Measurements from ENCODE around the gene PCDH9. TPM values are rescaled to one million over a fixed set of nuclear protein-coding genes. Genes with fewer than 3 reads are reported as not detected.

The PCDH9 gene
- total RNA-seq, 1 donor from 2014 or later: 1.9 TPM

DNA sequence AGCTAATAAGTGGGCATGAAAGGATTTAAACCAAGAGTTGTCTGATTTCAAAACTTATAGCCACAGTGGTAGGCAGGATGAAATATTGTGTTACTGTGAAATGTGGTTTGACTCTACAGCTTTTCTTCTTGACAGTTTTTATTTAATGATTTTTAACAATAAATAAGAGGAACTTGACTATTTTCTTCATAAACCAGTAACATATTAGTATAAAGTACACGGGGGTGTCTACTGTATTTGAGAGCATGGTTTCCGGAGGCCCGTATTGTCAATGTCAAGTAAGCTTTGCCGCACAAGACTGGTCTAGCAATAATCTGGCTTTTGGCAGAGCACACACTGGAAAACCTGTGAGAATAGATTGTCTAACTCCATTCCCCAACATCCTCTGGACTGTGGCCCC is 894.5 kb downstream of the PCDH9 start:
- Mint-ChIP-seq H3K9me3 (ENCODE audit: unreplicated experiment) (no peaks in the 10 kb centered on the region), H3K4me1 (ENCODE audit: unreplicated experiment) (no peaks in the 10 kb centered on the region), H3K27ac (ENCODE audit: unreplicated experiment) (no peak overlapping the region), H3K36me3 (ENCODE audit: low read depth, unreplicated experiment) (no peaks in the 10 kb centered on the region), H3K27me3 (ENCODE audit: unreplicated experiment) (peaks cover 3% of the 10 kb centered on the region), H3K4me3 (ENCODE audit: unreplicated experiment) (no peak overlapping the region)
- TF ChIP-seq, protein P1, sequence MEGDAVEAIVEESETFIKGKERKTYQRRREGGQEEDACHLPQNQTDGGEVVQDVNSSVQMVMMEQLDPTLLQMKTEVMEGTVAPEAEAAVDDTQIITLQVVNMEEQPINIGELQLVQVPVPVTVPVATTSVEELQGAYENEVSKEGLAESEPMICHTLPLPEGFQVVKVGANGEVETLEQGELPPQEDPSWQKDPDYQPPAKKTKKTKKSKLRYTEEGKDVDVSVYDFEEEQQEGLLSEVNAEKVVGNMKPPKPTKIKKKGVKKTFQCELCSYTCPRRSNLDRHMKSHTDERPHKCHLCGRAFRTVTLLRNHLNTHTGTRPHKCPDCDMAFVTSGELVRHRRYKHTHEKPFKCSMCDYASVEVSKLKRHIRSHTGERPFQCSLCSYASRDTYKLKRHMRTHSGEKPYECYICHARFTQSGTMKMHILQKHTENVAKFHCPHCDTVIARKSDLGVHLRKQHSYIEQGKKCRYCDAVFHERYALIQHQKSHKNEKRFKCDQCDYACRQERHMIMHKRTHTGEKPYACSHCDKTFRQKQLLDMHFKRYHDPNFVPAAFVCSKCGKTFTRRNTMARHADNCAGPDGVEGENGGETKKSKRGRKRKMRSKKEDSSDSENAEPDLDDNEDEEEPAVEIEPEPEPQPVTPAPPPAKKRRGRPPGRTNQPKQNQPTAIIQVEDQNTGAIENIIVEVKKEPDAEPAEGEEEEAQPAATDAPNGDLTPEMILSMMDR (IDR thresholded peaks at IDR 0.05; ENCODE audit: unreplicated experiment): no peak
- DNase-seq (ENCODE audit: low spot score): no peak

DNA sequence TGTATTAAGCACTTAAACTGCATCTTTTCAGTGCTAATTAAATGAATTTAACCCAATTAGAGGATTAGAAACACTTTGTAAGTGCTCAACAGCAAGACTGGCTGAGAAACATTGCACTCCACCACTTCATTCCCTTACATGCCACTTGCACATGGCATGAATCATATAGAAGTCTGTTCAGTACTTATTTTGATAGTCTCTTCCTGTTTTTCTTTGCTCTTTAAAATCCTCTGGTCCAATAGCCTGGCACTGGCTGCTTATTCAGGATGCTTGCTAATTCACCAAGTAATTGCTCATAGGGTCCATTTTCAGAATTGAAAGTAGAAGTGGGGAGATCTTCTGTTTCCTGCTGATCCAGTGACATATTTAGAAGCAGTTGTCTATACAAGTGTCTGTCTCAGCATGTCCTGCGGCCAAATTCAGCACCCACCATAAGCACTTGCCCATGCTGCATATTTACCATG is 900.1 kb downstream of the PCDH9 start:
- H3K4me3 Mint-ChIP-seq (ENCODE audit: unreplicated experiment): no peak overlapping the region
- TF ChIP-seq, protein P1 (IDR thresholded peaks at IDR 0.05; ENCODE audit: unreplicated experiment): no peak

DNA sequence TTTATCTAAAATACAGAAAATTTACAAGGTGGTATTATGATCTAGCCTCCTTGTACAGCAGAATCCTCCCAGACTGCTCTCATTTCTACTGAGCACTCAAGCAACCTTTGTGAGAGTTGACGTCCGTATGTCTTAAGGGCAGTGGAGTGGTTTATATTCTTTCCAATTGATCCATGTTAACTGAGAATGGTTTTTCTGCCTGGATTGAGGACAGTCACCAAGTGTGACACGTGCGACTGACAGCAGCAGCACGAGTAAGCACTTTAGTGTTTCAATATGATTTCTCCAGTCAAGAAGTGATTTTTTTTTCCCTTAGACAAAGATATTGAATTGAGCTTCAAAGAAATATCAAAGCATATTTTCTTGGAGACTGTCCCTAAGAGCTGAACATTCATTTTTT is 901.7 kb downstream of the PCDH9 start:
- Mint-ChIP-seq H3K4me1 (ENCODE audit: unreplicated experiment) (no peaks in the 10 kb centered on the region), H3K9me3 (ENCODE audit: unreplicated experiment) (no peaks in the 10 kb centered on the region), H3K27ac (ENCODE audit: unreplicated experiment) (no peak overlapping the region), H3K4me3 (ENCODE audit: unreplicated experiment) (no peak overlapping the region), H3K27me3 (ENCODE audit: unreplicated experiment) (peaks cover 3% of the 10 kb centered on the region), H3K36me3 (ENCODE audit: low read depth, unreplicated experiment) (no peaks in the 10 kb centered on the region)
- no peak for DNase-seq (ENCODE audit: low spot score)
- TF ChIP-seq, protein P1 (IDR thresholded peaks at IDR 0.05; ENCODE audit: unreplicated experiment): no peak

More for the DNA sequence above, 900.1 kb downstream of the PCDH9 start:
- H3K9me3 Mint-ChIP-seq (ENCODE audit: unreplicated experiment): no peaks in the 10 kb centered on the region
- H3K27ac Mint-ChIP-seq (ENCODE audit: unreplicated experiment): no peak overlapping the region
- no peaks in the 10 kb centered on the region for H3K4me1 Mint-ChIP-seq (ENCODE audit: unreplicated experiment)
- H3K36me3 Mint-ChIP-seq (ENCODE audit: low read depth, unreplicated experiment): no peaks in the 10 kb centered on the region
- no peak for DNase-seq (ENCODE audit: low spot score)
- H3K27me3 Mint-ChIP-seq (ENCODE audit: unreplicated experiment): peaks cover 3% of the 10 kb centered on the region

DNA sequence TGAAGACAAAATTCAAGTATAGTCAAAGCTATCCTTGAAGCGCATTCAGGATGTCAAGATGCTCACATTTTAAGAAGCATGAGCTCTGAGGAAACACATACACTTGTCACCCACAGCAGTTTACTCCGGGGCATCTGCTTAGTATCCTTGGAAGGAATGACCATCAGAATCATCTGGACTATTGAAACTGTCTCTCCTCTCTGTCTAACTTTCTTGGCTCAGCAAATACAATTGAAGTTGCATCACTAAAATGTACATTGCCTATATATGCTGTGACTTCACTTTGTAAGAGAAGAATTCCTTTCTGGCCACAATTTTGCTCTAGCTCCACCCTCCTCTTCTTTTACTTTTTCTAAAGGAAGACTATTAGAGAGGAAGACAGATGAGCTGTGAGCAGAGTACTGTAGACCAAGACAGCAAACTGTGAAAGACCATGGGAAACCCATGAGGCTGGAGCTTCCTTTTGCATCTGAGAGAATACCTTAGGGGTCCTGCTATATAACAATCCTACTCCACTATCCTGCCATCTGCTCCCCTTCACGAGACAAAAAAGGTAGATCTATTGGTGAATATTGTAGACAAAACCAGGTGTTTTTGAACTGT is 906.3 kb downstream of the PCDH9 start:
- H3K36me3 Mint-ChIP-seq (ENCODE audit: low read depth, unreplicated experiment): no peaks in the 10 kb centered on the region
- no peak overlapping the region for H3K27ac Mint-ChIP-seq (ENCODE audit: unreplicated experiment)
- H3K4me3 Mint-ChIP-seq (ENCODE audit: unreplicated experiment): no peak overlapping the region
- no peaks in the 10 kb centered on the region for H3K9me3 Mint-ChIP-seq (ENCODE audit: unreplicated experiment)
- TF ChIP-seq, protein P1 (IDR thresholded peaks at IDR 0.05; ENCODE audit: unreplicated experiment): no peak
- DNase-seq (ENCODE audit: low spot score): no peak
- no peaks in the 10 kb centered on the region for H3K27me3 Mint-ChIP-seq (ENCODE audit: unreplicated experiment)
- no peaks in the 10 kb centered on the region for H3K4me1 Mint-ChIP-seq (ENCODE audit: unreplicated experiment)

DNA sequence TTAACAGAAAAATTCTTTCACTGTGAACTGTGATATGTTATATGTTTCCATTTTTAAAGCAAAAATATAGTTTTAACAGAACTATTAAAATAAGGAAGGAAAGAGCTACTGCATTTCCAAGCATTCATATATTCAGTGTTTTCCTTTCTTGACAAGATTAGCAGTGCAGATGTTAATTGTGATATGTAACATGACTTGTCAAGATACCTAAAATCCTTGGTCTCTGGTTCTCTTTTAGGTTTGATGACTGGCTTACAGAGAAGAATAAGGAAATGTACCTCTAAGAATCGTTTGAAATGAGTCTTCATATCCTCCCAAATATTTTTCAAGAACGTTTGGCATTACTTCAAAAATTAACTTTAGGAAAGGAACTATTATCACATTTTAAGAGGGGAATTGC is 907.2 kb downstream of the PCDH9 start:
- Mint-ChIP-seq H3K27ac (ENCODE audit: unreplicated experiment) (no peak overlapping the region), H3K36me3 (ENCODE audit: low read depth, unreplicated experiment) (no peaks in the 10 kb centered on the region), H3K4me1 (ENCODE audit: unreplicated experiment) (no peaks in the 10 kb centered on the region), H3K27me3 (ENCODE audit: unreplicated experiment) (no peaks in the 10 kb centered on the region), H3K4me3 (ENCODE audit: unreplicated experiment) (no peak overlapping the region), H3K9me3 (ENCODE audit: unreplicated experiment) (no peaks in the 10 kb centered on the region)
- TF ChIP-seq, protein P1 (IDR thresholded peaks at IDR 0.05; ENCODE audit: unreplicated experiment): no peak
- no peak for DNase-seq (ENCODE audit: low spot score)

All from endothelial cell (in vitro differentiated cells).